GM18519 (cell line): ENCODE measurements around the gene ZFYVE28.

ENCODE experiments used
- ATAC-seq: cut with Tn5 transposase; IDR thresholded peaks from one replicate; pipeline ENCODE4 v1.9.1; 2021; ENCODE audit warnings: mild to moderate bottlenecking, moderate library complexity; ENCODE audit not compliant: unreplicated experiment, low FRiP score

The ZFYVE28 gene

DNA sequence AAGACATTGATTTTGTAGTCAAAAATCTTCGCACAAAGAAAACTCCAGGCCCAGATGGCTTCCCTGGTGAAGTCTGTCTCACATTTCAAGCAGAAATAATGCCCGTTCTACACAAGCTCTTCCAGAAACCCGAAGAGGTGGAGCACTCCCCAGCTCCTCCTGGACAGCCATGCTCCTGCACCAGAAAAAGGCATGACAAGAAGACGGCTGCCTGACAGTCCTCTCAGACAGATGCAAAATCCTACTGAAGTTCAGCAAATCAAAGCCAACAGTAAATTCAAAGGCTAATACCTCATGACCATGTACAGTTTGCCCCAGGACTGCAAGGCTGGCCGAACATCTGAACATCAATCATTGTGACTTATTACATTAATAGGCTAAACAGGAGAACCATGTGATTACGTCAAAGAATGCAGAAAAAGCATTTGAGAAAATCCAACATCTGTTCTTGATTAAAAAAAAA lies 125.8 kb downstream of the ZFYVE28 start:
- no peak for ATAC-seq

DNA sequence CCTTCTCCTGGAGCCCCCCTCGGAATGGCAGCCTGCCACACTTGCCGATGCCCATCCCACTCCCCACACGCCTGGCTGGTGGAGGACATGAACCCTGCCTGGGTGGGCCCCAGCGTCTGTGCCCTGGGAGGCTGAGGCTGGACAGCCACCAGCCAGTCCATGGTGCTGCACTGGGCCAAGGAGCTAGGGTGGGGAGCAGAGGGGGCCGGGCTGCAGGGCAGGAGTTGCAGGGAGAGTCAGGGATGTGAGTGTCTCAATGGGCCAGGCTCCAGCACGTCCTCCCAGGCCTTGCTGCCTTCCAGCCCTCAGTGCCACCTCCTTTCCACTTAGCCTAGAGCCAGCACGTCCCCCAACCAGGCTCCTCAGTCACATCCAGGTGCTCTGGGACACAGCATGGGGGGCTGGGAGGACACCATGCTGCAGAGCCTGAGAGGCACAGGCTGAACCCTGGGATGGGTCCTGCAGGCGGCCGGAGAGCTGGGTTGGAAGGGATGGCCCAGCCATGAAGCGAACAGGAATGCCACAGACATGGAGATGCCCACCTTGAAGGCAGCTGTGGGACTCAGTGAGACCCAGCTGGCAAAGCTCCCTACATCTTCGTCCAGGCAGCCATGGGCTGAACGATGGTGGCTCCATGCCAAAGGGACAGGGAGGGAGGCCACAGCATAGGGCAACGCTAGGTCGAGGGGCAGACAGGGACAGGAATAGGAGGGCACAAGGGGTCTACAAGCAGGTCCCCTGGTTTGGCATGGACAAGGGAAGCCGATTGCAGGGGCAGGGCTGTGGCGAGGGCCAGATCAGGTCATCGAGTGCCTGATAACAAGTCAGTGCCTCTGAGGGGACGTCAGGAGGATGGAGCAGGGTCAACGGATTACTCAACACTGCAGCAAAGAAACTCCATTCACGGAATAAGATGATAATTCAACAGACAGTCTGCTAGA lies 126.5 kb downstream of the ZFYVE28 start:
- no peak for ATAC-seq

DNA sequence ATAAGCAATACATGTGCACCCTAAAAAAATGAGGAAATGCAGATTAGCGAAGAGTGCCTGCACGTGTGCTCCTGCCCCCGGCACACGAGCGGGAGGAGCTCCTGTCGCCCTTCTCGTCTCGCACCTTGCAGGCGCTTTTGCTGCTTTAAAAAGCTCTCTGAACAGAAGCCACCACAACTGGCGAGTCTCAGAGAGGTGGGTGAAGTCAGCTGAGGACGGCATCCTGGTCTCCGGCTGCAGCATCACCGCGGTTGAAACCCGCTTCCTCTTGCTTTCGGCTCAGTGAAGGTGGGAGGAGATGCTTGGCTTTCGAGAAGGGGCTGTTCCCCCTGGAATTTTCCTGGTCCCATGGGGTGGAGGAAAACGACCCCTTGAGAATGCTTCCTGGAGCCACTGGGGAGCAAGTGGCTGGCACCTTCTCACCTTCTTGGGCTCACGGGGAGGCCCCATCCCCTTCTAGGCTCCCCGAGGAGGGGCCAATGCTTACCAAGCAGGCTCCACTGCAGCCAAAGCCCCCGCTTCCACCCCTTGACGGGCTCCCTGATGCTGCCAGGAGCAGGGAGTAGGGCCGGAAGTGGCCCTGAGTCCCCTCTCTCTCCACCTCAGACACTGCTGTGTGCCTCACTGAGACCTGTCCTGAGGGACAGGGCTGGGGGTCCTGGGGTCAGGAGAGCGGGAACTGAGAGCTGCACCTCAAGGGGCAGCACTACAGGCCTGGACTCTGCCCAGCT lies 127.3 kb downstream of the ZFYVE28 start:
- ATAC-seq: no peak

DNA sequence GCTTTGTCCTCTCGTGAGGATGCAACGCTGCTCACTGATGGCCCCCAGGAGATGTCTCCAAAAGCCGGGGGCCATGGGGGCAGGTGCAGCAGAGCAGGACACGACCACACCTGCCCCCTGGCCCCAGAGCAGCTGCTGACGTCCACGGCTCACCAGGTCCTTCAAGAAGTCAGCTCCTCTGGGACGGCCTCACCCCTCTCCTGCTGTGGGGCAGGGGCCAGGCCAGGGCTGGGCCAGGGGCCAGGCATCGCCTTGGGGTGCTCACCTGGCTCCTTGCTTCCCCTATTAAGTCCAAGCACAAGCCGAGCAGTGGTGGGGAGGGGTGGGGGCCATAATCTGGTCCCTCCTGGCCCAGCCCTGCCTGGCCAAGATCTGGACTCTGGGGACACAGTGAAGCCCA lies 128.0 kb downstream of the ZFYVE28 start:
- ATAC-seq: no peak

DNA sequence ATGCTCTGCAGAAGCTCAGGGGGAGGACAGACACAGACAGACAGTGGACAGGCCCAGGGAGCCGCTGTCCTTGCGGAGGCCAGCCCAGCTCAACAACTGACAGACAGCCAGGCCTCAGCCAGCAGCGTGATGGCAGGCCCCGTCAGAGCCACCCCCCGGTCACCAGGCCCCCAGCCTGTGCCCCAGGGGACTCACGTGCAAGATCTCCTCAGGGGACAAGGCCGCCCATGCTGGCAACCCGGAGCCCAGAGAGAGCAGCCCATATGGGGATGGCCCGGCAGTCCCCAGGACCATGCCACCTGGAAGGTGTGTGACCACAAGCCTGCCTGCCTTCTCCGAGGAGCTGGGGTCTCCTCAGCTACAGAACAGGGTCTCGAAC lies 128.5 kb downstream of the ZFYVE28 start:
- no peak for ATAC-seq

DNA sequence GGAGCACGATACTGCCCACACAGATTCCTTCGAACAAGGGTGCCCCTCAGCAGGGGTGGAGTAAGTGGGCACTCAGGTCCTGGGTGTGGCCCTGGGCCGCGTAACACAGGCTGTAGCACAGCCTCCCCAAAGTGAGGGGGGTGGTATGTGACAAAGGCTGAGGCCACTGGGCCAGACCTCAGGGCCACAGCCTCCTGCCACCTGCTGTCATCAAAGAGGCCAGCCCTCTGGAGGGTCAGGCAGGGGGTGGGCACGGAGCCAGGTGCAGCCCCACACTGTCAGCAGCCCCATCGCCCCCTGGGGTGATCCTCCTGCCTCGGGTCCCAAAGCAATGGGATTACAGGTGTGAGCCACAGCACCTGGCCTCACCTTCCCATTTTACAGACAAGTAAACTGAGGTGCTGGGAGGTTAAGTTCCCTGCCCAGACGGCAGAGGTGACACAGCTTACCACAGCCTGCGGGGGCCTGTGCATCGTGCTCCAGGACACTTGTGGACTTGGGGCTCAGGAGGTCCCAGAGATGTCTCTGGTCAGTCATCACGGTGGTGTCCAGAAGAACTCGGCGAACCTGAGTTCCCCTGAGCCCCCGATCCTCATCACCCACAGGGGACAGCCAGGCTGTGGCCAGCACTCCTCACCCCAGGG lies 129.0 kb downstream of the ZFYVE28 start:
- no peak for ATAC-seq

DNA sequence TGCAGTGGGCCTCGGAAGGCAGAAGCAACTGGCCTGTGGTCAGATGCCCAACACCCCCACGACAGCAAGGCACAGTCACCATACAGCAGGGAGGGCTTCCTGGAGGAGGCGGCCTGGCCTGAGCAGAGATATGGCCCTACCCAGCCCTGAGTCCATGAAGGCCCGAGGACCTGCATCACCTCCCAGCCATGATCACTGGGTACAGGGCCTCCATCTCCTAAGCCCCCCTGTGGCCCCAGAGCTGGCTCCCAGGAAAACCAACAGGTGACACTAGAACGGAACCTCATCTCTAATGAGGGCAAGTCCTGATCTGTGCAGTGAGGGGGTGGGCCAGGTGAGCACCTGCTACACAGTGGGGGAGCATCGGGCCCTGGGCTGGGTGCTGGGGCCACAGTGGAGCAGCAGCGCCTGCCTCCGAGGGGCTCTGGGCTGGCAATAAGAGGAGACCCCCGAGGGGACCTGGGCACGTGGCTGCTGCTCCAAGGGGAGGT lies 130.3 kb downstream of the ZFYVE28 start:
- no peak for ATAC-seq

DNA sequence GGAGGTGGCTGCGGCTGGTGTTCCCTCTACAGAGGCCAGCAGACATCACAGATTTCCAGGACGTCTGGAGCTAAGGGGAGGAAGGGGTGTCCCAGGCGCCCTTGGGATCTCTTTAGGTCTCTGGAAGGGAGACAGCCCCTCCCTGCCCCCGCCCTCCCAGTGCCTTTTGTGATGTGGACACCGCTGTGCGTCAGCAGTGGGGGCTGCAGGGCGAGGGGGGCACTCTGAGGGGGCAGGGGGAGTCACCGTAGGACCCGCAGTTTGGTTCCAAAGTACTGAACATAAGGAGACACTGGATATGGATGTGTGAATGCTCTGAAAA lies 130.9 kb downstream of the ZFYVE28 start:
- ATAC-seq: no peak

DNA sequence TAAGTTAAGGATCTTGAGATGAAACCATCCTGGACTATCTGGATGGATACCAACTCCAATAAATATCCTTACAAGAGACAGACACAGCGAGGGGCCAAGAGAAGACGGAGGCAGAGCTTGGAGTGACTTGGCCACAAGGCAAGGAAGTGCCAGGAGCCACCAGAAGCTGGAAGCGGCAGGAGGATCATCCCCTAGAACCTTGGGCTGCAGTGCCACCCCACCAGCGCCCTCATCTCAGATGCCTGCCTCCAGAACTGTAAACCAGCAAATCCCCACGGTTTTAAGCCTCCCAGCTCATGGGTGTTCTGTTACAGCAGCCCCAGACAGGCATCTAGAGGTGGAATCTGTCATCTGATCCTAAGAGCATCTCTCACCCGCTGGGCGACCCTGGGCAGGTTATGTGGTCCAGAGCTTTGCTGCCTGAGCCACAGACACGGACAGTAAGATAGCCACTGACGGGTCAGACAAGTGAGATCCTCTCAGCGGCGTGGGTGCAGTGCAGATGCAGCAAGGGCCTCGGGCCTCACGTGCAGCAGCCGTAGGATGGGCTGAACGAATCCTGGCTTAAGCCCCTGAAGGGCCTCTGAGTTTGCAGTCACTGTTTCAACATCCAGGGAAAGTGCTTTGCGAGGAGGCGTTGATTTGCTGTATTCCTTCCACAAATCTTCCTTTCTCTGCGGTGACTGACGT lies 131.4 kb downstream of the ZFYVE28 start:
- ATAC-seq: no peak

DNA sequence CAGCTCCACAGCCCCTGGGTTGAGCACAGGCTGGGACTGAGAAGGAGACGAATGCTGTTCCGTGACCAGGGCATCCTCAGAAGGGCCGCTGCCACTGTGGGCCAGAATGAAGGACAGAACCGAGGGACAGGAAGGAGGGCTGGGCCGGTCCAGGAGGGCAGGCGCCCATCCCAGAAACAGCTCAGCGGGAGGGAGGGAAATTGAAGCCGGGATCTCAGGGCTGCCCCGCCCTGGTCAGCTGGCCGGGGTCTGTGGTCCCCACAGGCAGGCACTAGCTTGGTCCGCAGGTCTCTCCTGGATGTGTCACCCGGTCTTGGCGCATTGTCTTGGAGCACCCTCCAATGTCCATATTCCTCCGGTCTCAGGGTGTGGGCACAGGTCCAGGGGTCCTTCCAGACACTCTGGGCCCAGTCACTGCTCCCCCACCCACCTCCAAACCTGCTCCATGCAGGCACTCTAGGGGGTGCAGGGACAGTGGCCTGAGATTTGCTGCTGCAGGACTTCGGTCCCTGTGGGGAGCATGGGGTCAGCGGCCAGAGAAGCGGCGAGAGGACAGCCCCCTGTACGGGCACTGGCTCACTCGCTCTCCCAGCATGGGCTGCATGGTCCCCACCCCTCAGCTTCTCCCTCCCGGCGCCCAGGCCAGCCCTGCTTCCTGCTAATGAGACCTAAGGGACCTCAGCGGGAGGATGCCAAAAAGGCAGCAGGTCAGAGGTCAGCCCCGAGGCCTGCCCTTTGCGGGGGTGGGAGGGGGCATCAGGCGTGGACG lies 132.6 kb downstream of the ZFYVE28 start:
- no peak for ATAC-seq

DNA sequence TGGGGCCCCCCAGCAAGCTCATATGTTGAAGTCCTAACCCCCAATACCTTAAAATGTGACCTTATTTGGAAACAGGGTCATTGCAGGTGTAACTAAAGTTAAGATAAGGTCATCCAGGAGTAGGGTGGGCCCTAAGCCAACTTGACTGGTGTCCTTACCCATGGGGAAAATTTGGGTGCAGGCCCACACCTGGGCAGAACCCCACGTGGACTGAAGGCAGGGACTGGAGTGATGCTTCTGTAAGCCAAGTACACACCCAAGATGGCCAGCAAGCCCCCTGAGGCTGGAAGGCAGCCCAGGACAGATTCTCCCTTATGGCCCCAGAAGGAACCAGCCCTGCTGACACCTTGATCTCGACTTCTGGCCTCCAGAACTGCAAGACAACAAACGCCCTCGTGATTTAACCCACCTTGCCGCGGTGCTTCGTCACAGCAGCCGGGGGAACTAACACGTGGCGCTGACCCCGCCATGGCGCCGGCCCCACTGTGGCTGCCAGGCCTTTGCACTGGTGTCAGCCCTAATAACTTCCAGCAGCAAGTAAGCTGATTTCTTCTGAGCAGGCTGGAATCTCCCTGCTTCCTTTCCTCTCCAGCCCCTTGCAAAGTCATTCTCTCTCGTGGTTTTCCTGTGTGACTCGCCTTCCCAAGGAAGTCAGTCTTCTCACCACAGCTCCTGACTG lies 133.4 kb downstream of the ZFYVE28 start:
- no peak for ATAC-seq

DNA sequence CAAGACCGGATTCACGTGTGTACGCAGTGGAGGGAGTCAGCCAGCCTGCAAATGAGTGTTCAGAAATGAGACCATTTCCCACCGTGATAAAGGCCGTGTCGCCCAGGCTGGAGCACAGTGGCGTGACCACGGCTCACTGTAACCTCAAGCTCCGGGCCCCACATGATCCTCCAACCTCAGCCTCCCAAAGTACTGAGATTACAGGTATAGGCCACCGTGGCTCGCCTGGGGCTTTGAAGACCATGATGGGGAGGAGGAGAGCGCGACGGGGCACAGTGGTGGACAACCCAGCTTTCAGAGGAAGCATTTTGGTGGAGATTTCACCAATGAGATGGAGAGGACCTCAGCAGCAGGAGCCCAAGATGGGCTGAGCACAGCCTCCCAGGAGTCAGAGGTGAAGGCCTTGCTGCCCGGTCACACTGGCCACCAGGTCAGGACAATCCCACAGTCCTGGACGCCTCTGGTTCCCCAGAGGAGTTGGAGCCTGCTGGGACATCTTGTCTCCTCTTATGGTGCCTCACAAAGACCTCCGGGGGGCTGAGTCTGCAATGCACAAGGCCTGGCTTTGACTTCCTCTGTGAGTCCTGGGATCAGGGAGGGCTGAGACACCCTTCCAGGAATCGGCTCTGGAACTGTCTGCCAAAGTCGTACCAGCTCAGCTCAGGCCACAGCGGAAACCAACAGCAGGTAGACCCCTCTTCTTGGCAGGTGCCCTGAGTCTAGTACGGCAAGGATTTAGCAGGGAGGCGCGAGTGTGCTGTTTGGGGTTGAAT lies 134.1 kb downstream of the ZFYVE28 start:
- ATAC-seq: no peak

DNA sequence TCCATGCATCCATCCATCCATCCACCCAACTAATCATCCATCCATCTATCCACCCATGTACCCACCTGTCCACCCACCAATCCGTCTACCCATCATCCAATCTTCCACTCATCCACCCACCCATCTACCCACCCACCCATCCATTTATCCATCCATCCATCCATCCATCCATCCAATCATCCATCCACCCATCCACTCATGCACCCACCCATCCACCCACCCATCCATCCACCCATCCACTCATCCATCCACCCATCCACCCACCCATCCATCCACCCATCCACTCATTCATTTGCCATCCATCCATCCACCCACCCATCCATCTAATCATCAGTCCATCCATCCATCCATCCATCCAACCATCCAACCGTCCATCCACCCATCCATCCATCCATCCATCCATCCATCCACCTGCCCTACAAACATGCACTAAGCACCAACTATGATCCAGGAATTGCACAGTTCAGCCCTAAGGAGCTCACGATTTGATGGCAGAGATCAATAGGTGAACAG lies 135.2 kb downstream of the ZFYVE28 start:
- no peak for ATAC-seq

DNA sequence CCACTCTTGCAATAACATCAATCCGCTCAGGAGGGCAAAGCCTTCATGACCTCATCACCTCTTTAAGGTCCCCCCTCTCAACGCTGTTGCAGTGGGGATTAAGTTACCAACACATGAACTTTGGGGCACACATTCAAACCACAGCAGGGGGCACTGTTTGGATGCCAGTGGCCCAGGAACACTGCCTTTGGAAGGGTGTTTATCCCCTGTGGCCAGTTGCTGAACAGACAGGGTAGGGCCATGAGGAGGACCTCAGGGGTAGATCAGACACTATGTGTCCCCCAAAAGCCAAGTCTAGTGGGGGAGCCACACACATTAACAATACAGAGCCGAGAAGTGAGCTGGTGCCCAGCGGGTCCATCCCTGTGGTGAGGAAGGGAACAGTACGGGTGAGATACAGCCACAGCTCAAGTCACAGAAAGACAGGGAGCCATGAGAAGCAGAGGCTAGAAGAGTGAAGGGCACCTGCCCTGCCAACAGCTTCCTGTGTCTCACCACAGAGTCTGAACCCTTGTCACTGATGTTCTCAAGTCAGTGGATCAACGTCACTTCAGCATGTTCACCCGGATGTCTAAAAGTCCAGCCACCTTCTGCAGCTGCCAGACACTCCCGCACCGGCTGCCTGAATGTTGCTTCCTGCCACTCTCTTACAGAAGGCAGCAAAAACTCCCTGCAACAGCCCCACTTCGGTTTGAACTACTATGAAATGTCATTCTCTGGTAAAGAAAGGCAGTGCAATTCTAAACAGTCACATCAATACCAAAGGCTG lies 136.7 kb downstream of the ZFYVE28 start:
- no peak for ATAC-seq

DNA sequence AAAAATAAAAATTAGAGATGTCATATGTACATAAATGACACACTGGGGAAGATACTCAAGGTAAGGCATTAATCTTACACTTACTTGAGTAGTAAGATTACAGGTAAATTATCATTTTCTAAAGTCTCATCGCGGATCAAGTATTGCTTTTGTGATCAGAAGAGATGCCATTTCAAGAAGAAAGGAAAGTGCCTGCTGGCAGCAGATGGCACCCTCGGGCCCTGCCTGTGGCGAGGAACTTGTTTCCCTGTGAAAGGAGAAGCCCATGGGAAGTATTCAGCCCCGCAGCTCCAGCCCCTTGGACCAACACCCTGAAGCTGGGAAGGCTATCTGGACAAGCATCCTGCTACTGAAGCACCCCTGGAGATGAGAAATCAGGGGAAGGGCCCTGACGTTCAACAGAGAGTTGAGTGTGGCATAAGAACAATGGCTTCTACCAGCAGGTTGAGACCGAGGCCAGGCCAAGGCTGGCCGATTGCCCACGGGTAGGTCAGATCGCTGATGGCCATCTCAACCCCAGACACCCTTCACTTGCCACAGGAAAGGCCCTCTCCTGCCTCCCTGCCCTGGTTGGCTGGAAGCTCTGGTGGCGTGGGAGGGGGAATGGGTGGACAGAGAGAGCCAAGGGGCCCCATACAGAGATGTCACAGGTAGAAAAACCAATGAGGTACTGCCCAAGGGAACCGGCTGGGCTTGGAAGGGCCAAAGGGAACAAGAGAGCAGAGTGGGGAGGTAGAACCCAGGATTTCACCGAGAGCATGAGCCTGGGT lies 137.7 kb downstream of the ZFYVE28 start:
- ATAC-seq: no peak

DNA sequence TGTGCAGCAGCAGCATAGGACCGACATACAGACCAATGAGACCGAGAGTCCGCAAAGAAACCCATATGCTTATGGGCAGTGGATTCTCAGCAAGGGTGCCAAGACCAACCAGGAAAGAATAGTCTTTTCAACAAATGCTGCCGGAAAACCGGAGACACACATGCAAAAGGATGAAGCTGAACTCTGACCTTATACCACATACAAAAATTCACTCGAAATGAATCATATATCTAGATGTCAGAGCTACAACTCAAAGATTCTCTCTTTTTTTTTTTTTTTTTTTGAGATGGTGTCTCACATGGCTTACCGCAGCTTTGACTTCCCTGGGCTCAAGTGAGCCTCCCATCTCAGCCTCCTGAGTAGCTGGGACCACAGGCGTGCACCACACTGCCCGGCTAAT lies 140.5 kb downstream of the ZFYVE28 start:
- ATAC-seq: no peak
